HL-60/S4 (cell line): ENCODE data around the gene PDIA5.

ENCODE experiments used
- in situ Hi-C: fragments of 300-500 bp; cut with MboI; formaldehyde crosslinking; loops from 2 replicates; pipeline ENCODE4 v1.14.3; 2022; ENCODE audit warnings: low sequenced_read_pairs

PDIA5 gene

GRCh38 chr3:123158899-123159390 lies 92.1 kb downstream of the PDIA5 start:
- in situ Hi-C loops = no loop called here

- in situ Hi-C loops = no loop called here
Measured at GRCh38 chr3:123159926-123160635, 93.3 kb downstream of the PDIA5 start.

DNA sequence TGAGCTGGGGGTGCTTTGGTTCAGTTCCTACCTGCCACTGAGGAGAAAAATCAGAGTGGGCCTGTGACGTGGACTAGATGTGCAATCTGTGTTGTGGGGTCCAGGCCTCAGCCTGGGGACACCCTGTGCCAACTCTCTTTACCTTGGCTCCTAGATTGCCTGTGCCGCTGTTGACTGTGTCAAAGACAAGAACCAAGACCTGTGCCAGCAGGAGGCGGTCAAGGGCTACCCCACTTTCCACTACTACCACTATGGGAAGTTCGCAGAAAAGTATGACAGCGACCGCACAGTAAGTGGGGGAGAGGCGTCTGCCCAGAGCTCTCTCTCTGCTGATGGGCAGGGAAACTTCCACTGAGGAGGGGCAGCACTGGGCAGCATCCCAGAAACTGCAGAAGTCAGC lies 94.3 kb downstream of the PDIA5 start:
- in situ Hi-C loops = no loop called here

GRCh38 chr3:123163141-123163540 lies 96.3 kb downstream of the PDIA5 start:
- in situ Hi-C loops = no loop called here

DNA sequence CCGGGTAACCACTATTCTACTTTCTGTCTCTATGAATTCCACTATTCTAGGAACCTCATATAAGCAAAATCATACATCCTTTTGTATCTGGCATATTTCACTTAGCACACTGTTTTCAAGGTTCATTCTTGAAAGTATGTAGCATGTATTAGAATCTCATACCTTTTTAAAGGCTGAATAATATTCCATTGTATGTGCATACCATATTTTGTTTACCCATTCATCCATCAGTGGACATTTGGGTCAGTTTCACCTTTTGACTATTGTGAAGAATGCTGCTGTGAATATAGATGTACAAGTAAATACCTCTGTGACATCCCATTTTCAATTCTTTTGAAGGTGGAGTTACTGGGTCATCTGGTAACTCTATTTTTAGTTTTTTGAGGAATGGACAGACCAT lies 98.3 kb downstream of the PDIA5 start:
- in situ Hi-C loops = no loop called here

GRCh38 chr3:123167686-123168085 lies 100.9 kb downstream of the PDIA5 start:
- in situ Hi-C loops = no loop called here

DNA sequence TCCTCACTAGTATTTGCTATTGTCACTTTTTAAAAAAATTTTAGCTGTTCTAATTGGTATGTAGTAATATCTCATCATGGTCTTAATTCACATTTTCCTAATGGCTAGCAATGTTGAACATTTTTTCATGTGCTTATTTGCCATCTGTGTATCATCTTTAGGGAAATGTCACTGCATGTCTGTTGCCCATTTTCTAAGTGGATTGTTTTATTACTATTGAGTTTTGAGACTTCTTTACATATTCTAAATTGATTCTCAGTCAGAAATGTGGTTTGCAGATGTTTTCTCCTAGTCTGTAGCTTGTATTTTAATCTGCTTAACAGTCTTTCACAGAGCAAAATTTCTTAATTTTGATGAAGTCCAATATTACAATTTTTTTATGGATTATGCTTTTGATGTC lies 101.3 kb downstream of the PDIA5 start:
- in situ Hi-C loops = no loop called here

DNA sequence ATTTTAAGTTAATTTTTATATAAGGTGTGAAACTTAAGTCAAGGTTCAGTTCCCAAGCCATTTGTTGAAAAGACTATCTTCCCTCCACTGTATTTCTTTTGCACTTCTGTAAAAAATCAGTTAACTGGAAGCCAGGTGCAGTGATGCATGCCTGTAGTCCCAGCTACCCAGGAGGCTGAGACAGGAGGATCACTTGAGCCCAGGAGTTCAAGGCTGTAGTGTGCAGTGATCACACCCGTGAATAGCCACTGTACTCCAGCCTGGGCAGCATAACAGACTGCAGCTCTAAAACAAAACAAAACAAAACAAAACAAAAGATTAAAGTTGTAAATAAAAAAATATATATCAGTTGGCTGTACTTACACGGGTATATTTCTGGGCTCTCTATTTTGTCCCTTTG lies 101.8 kb downstream of the PDIA5 start:
- in situ Hi-C loops = no loop called here

GRCh38 chr3:123169492-123169929 lies 102.7 kb downstream of the PDIA5 start:
- in situ Hi-C loops = no loop called here

DNA sequence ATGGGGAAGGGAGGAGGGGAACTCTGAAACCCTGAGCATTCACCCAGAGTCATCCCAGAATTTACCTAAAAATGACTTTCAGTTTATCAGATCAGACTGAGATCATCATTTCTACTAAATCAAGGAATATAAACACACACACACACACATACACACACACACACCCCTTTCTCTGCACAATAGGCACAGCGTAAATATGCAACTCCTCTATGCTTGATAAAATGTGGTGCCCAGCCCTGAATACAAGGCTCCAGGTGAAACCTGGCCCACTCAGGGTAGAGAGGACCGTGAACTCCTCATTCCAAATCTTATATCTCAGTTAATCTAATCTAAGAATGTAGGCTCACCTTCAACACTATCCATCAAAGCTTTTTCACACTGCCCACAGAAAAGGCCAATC lies 103.1 kb downstream of the PDIA5 start:
- in situ Hi-C loops = no loop called here

GRCh38 chr3:123180791-123181190 lies 114.0 kb downstream of the PDIA5 start:
- in situ Hi-C loops = no loop called here

- in situ Hi-C loops = no loop called here
Measured at GRCh38 chr3:123186695-123187094, 119.9 kb downstream of the PDIA5 start.

- in situ Hi-C loops = no loop called here
Measured at GRCh38 chr3:123188058-123188457, 121.2 kb downstream of the PDIA5 start.

- in situ Hi-C loops = no loop called here
Measured at GRCh38 chr3:123193448-123194101, 126.8 kb downstream of the PDIA5 start.

GRCh38 chr3:123194552-123194951 lies 127.7 kb downstream of the PDIA5 start:
- in situ Hi-C loops = no loop called here

- in situ Hi-C loops = no loop called here
Measured at GRCh38 chr3:123198372-123198771, 131.5 kb downstream of the PDIA5 start.

- in situ Hi-C loops = no loop called here
Measured at GRCh38 chr3:123201223-123201556, 134.4 kb downstream of the PDIA5 start.

- in situ Hi-C loops = no loop called here
Measured at GRCh38 chr3:123201557-123202427, 135.0 kb downstream of the PDIA5 start, which contains the start of gene SEC22A. SEC22A (plus strand) TSS chr3:123201943; CDS start chr3:123209218, 7,275 bp downstream.

GRCh38 chr3:123202451-123202850 lies 135.6 kb downstream of the PDIA5 start:
- in situ Hi-C loops = no loop called here
